ENCODE data around the gene SPOCD1. TPM values are rescaled to one million over a fixed set of nuclear protein-coding genes. Genes with fewer than 3 reads are reported as not detected.

The SPOCD1 gene
- total and polyA plus RNA-seq, 2 experiments from 2014 or later = 0.73 to 1.3 TPM

- H3K4me2 ChIP-seq = no peak overlapping the region
- TF ChIP-seq ZNF114 (CRISPR knock-in tag; IDR thresholded peaks at IDR 0.05) = no peak
- no peak for TF ChIP-seq EZH2 (IDR thresholded peaks at IDR 0.05; ENCODE audit: low read depth, unreplicated experiment)
- TF ChIP-seq CTCF (conservative IDR thresholded peaks at IDR 0.05; ENCODE audit: low read depth in 2 of 2) = no peak
- no peak for TF ChIP-seq ZNF462 (CRISPR knock-in tag; IDR thresholded peaks at IDR 0.05)
- no peak for TF ChIP-seq EZH2phosphoT487 (IDR thresholded peaks at IDR 0.05; ENCODE audit: unreplicated experiment)
- TF ChIP-seq REST (IDR thresholded peaks at IDR 0.05; ENCODE audit: unreplicated experiment) = no peak
- TF ChIP-seq ZNF331 (CRISPR knock-in tag; IDR thresholded peaks at IDR 0.05; ENCODE audit: low read depth) = no peak
- no peak for TF ChIP-seq JUNB (IDR thresholded peaks at IDR 0.05; ENCODE audit: unreplicated experiment)
- no peak for TF ChIP-seq STAT1 (IDR thresholded peaks at IDR 0.05; ENCODE audit: unreplicated experiment)
- no peak for TF ChIP-seq ETS1 (IDR thresholded peaks at IDR 0.05)
- no peak for TF ChIP-seq CREB1 (CRISPR knock-in tag; IDR thresholded peaks at IDR 0.05; ENCODE audit: low read depth)
- TF ChIP-seq POLR2AphosphoS5 (IDR thresholded peaks at IDR 0.05; ENCODE audit: low read depth) = no peak
- H3K36me3 ChIP-seq (ENCODE audit: insufficient read depth) = no peaks in the 10 kb centered on the region
- H3K4me1 ChIP-seq (ENCODE audit: insufficient read depth) = no peaks in the 10 kb centered on the region; the same call in 1 of the 2 replicates
- H3K27ac ChIP-seq (ENCODE audit: low read depth) = no peak overlapping the region
- no peaks in the 10 kb centered on the region for H4K20me1 ChIP-seq (replicated peaks; ENCODE audit: insufficient read depth)
- H3K79me2 ChIP-seq (replicated peaks; ENCODE audit: insufficient read depth) = no peaks in the 10 kb centered on the region
- no peaks in the 10 kb centered on the region for H3K27me3 Mint-ChIP-seq (ENCODE audit: insufficient read depth, low read depth, poor library complexity)
- H3K9me3 Mint-ChIP-seq = peaks cover 4% of the 10 kb centered on the region; the same call in 2 of the 3 replicates
- no peaks in the 10 kb centered on the region for H3F3A ChIP-seq (replicated peaks; ENCODE audit: low read depth)
- no peak overlapping the region for H3K4me3 Mint-ChIP-seq
- no peak overlapping the region for H3K4me3 ChIP-seq
- no peak overlapping the region for H2AFZ ChIP-seq
- no peak for DNase-seq (ENCODE audit: low spot score)
- H3K36me3 Mint-ChIP-seq (ENCODE audit: low read depth) = no peaks in the 10 kb centered on the region
- H3K27me3 ChIP-seq (ENCODE audit: insufficient read depth) = no peaks in the 10 kb centered on the region
- peaks cover 16% of the 10 kb centered on the region for H3K4me1 Mint-ChIP-seq
- no peak for ATAC-seq
- H3K9me2 ChIP-seq (ENCODE audit: insufficient read depth) = no peaks in the 10 kb centered on the region
- no peak overlapping the region for H3K27ac Mint-ChIP-seq
These were observed 11.7 kb downstream of the SPOCD1 start for GRCh38 chr1:31804098-31804497.

Data from GM23338 (cell line).